Right ventricle myocardium superior (tissue), 1 donor: Measurements from ENCODE around the gene FIP1L1. TPM values are rescaled to one million over a fixed set of nuclear protein-coding genes. Genes with fewer than 3 reads are reported as not detected.
"Not testable (repeated sequence)": the region's sequence is repeated elsewhere in the genome, so short reads cannot be mapped to it uniquely, and the experiment has no call there.

Source experiments
- ATAC-seq: fragments of 200-7000 bp; cut with Tn5 transposase; one replicate; pipeline ENCODE4 v1.9.1; 2020; ENCODE audit warnings: mild to moderate bottlenecking; ENCODE audit not compliant: poor library complexity
- DNase-seq: peaks from one replicate; pipeline ENCODE4 v3.0.0-alpha.2; 2020
- intact Hi-C: fragments of 100-400 bp; cut with DNase I; formaldehyde crosslinking; loops from one replicate; pipeline ENCODE4 v1.11.2; 2022
- total RNA-seq: library from RNA; stranded (reverse); fragmentation: NEBNext Ultra II Directional; extraction: Animal tissue kit (Norgen Biotek cat#: 25700); gene quantifications from one replicate; pipeline ENCODE4 v1.2.1, GENCODE V29; 2021
- donor health status: DM: no; HTN: yes; CAD: no; lungs with severe emphysema.

Gene FIP1L1
- total RNA-seq, 1 donor from 2014 or later: 19.4 TPM

- ATAC-seq: no peak
- intact Hi-C loops: no loop called here
These were observed 5.5 kb upstream of the FIP1L1 start for GRCh38 chr4:53371843-53372521.

GRCh38 chr4:53374777-53375258 lies 2.6 kb upstream of the FIP1L1 start:
- intact Hi-C loops: no loop called here
- no peak for DNase-seq
- no peak for ATAC-seq

More at GRCh38 chr4:53371843-53372521, 5.5 kb upstream of the FIP1L1 start:
- DNase-seq: no peak

- ATAC-seq (no peak), DNase-seq (no peak)
- intact Hi-C loops: no loop called here
These were observed 541 bp upstream of the FIP1L1 start for GRCh38 chr4:53376900-53377299.

GRCh38 chr4:53378171-53378482 lies 686 bp downstream of the FIP1L1 start:
- ATAC-seq (no peak), DNase-seq (no peak)
- intact Hi-C loops: no loop called here

GRCh38 chr4:53380221-53380620 lies 2.8 kb downstream of the FIP1L1 start:
- no peak for DNase-seq
- intact Hi-C loops: no loop called here
- ATAC-seq: no peak

- peak; percentile 34 for DNase-seq
- ATAC-seq, intact Hi-C loops: not testable (repeated sequence)
These were observed 32.0 kb downstream of the FIP1L1 start for GRCh38 chr4:53409479-53409878.

GRCh38 chr4:53419208-53419607 lies 41.8 kb downstream of the FIP1L1 start:
- intact Hi-C loops: no loop called here
- ATAC-seq: no peak
- no peak for DNase-seq

GRCh38 chr4:53421791-53422190 lies 44.4 kb downstream of the FIP1L1 start:
- DNase-seq (no peak), ATAC-seq (no peak)
- intact Hi-C loops: no loop called here

GRCh38 chr4:53422367-53422766 lies 44.9 kb downstream of the FIP1L1 start:
- intact Hi-C loops: no loop called here
- ATAC-seq (no peak), DNase-seq (no peak)

GRCh38 chr4:53424280-53424679 lies 46.8 kb downstream of the FIP1L1 start:
- intact Hi-C loops: no loop called here
- DNase-seq (no peak), ATAC-seq (no peak)

- no peak for DNase-seq
- no peak for ATAC-seq
- intact Hi-C loops: no loop called here
These were observed 49.9 kb downstream of the FIP1L1 start for GRCh38 chr4:53427366-53427765.

- DNase-seq (no peak), ATAC-seq (no peak)
- intact Hi-C loops: no loop called here
These were observed 53.6 kb downstream of the FIP1L1 start for GRCh38 chr4:53431052-53431451.

- ATAC-seq (no peak), DNase-seq (no peak)
- intact Hi-C loops: no loop called here
These were observed 55.3 kb downstream of the FIP1L1 start for GRCh38 chr4:53432528-53433424.

GRCh38 chr4:53436251-53436650 lies 58.8 kb downstream of the FIP1L1 start:
- no peak for ATAC-seq
- DNase-seq: no peak
- intact Hi-C loops: no loop called here

- intact Hi-C loops: no loop called here
- DNase-seq: no peak
- no peak for ATAC-seq
These were observed 64.1 kb downstream of the FIP1L1 start for GRCh38 chr4:53441564-53441963.

GRCh38 chr4:53444954-53445353 lies 67.5 kb downstream of the FIP1L1 start:
- no peak for ATAC-seq
- no peak for DNase-seq
- intact Hi-C loops: no loop called here

GRCh38 chr4:53450773-53451172 lies 73.3 kb downstream of the FIP1L1 start:
- no peak for ATAC-seq
- DNase-seq: no peak
- intact Hi-C loops: no loop called here

GRCh38 chr4:53453385-53453784 lies 75.9 kb downstream of the FIP1L1 start:
- intact Hi-C loops: no loop called here
- DNase-seq: no peak
- no peak for ATAC-seq

- ATAC-seq: no peak
- intact Hi-C loops: no loop called here
- no peak for DNase-seq
These were observed 78.3 kb downstream of the FIP1L1 start for GRCh38 chr4:53455766-53456165.

- intact Hi-C loops: no loop called here
- DNase-seq: no peak
- no peak for ATAC-seq
These were observed 78.7 kb downstream of the FIP1L1 start for GRCh38 chr4:53456178-53456577.
